ENCODE data around the gene KLRC3. TPM values are rescaled to one million over a fixed set of nuclear protein-coding genes. Genes with fewer than 3 reads are reported as not detected.
A peak's percentile ranks its signal among the peaks of the same experiment; 100 is the strongest.
"Not testable (repeated sequence)": the region's sequence is repeated elsewhere in the genome, so short reads cannot be mapped to it uniquely, and the experiment has no call there.

Gene KLRC3
- 1 to 10 TPM; 2.0 to 2.8 TPM for total RNA-seq

GRCh38 chr12:10420334-10420733 lies at the start of gene KLRC3:
Gene KLRC3 (minus strand): TSS chr12:10420595. CDS start chr12:10420550, 45 bp downstream.
- DNase-seq; POLR2A ChIA-PET; ATAC-seq; H3K36me3 Mint-ChIP-seq (ENCODE audit: low read depth); H3K9me3 Mint-ChIP-seq; CTCF ChIA-PET; H3K27me3 Mint-ChIP-seq; intact Hi-C loops (cut with micrococcal nuclease); H3K4me1 Mint-ChIP-seq (ENCODE audit: low read depth): not testable (repeated sequence)
- peak within 1 kb of the TSS; percentile 64 for H3K27ac Mint-ChIP-seq
- H3K4me3 Mint-ChIP-seq: peak within 1 kb of the TSS; percentile 64

- peaks cover 10% of the 10 kb centered on the region for H3K4me1 Mint-ChIP-seq (ENCODE audit: low read depth)
- peaks cover 4% of the 10 kb centered on the region for H3K36me3 Mint-ChIP-seq (ENCODE audit: low read depth)
- ATAC-seq (no peak), DNase-seq (no peak)
- no peaks in the 10 kb centered on the region for H3K27me3 Mint-ChIP-seq
- intact Hi-C loops (cut with micrococcal nuclease): no loop called here
- no peak overlapping the region for H3K4me3 Mint-ChIP-seq
- no peak for TF ChIP-seq CTCF (IDR thresholded peaks at IDR 0.05)
- no peak overlapping the region for H3K27ac Mint-ChIP-seq
- ChIA-PET CTCF (interaction anchor here (0.8 kb wide), 1 partner anchor 12 kb away, joined by 3 read pairs; no protein-coding TSS in a partner anchor), POLR2A (no interaction called here)
- peaks cover 12% of the 10 kb centered on the region for H3K9me3 Mint-ChIP-seq
Observed at GRCh38 chr12:10469701-10470100, 49.3 kb upstream of the KLRC3 start.

- intact Hi-C loops (cut with micrococcal nuclease): no loop called here
- CTCF ChIA-PET: no interaction called here
- Mint-ChIP-seq H3K27ac (no peak overlapping the region), H3K4me1 (ENCODE audit: low read depth) (peaks cover 12% of the 10 kb centered on the region), H3K4me3 (no peak overlapping the region), H3K9me3 (peaks cover 24% of the 10 kb centered on the region), H3K36me3 (ENCODE audit: low read depth) (peaks cover 7% of the 10 kb centered on the region), H3K27me3 (no peaks in the 10 kb centered on the region)
- DNase-seq: no peak
- TF ChIP-seq CTCF (IDR thresholded peaks at IDR 0.05): no peak
- ATAC-seq: no peak
- POLR2A ChIA-PET: no interaction called here
Observed at GRCh38 chr12:10466311-10466710, 45.9 kb upstream of the KLRC3 start.

- peaks cover 32% of the 10 kb centered on the region for H3K36me3 Mint-ChIP-seq (ENCODE audit: low read depth)
- ATAC-seq: no peak
- H3K27ac Mint-ChIP-seq: no peak overlapping the region
- no peak for DNase-seq
- H3K27me3 Mint-ChIP-seq: no peaks in the 10 kb centered on the region
- intact Hi-C loops (cut with micrococcal nuclease): no loop called here
- POLR2A ChIA-PET: no interaction called here
- no peak for TF ChIP-seq CTCF (IDR thresholded peaks at IDR 0.05)
- peaks cover 64% of the 10 kb centered on the region for H3K9me3 Mint-ChIP-seq
- no peak overlapping the region for H3K4me3 Mint-ChIP-seq
- peaks cover 7% of the 10 kb centered on the region for H3K4me1 Mint-ChIP-seq (ENCODE audit: low read depth)
- CTCF ChIA-PET: no interaction called here
Observed at GRCh38 chr12:10457760-10458159, 37.4 kb upstream of the KLRC3 start.

- CTCF ChIA-PET: interaction anchor here (0.9 kb wide), 1 partner anchor 107 kb away, joined by 4 read pairs; no protein-coding TSS in a partner anchor
- H3K4me3 Mint-ChIP-seq: no peak overlapping the region
- H3K27me3 Mint-ChIP-seq: no peaks in the 10 kb centered on the region
Observed at GRCh38 chr12:10456856-10457255, 36.5 kb upstream of the KLRC3 start.

More at GRCh38 chr12:10456856-10457255, 36.5 kb upstream of the KLRC3 start:
- POLR2A ChIA-PET: no interaction called here
- no peak for TF ChIP-seq CTCF (IDR thresholded peaks at IDR 0.05)
- DNase-seq (no peak), ATAC-seq (no peak)
- intact Hi-C loops (cut with micrococcal nuclease): no loop called here
- Mint-ChIP-seq H3K9me3 (peaks cover 57% of the 10 kb centered on the region), H3K36me3 (ENCODE audit: low read depth) (peaks cover 31% of the 10 kb centered on the region), H3K4me1 (ENCODE audit: low read depth) (peaks cover 7% of the 10 kb centered on the region), H3K27ac (no peak overlapping the region)

Measured in activated CD8-positive, alpha-beta T cell treated with anti-CD3 and anti-CD28 coated beads for 36 hours (primary cell).